ENCODE measurements around the gene LAG3. TPM values are rescaled to one million over a fixed set of nuclear protein-coding genes. Genes with fewer than 3 reads are reported as not detected.

LAG3 gene
- total RNA-seq, 1 experiment from 2014 or later: 3.3 TPM

- TF ChIP-seq ZBTB33 (IDR thresholded peaks at IDR 0.05; ENCODE audit: extremely low read depth, insufficient replicate concordance, low read length): no peak
- no peak for TF ChIP-seq TCF7L2 (IDR thresholded peaks at IDR 0.05; ENCODE audit: borderline replicate concordance, extremely low read depth, insufficient read depth, insufficient read length)
- no peak for TF ChIP-seq CEBPB (IDR thresholded peaks at IDR 0.05; ENCODE audit: low read depth)
- TF ChIP-seq YY1 (IDR thresholded peaks at IDR 0.05; ENCODE audit: extremely low read depth, insufficient replicate concordance, low read depth, low read length): no peak
- TF ChIP-seq EZH2 (IDR thresholded peaks at IDR 0.05): no peak
- no peak for TF ChIP-seq ZNF274 (IDR thresholded peaks at IDR 0.05; ENCODE audit: low read depth, low read length)
- TF ChIP-seq SP1 (IDR thresholded peaks at IDR 0.05; ENCODE audit: low read depth): no peak
These were observed 41.0 kb downstream of the LAG3 start (continued) for GRCh38 chr12:6813363-6813762.

GRCh38 chr12:6816598-6816997 is 44.3 kb downstream of the LAG3 start:
- TF ChIP-seq RAD21 (IDR thresholded peaks at IDR 0.05; ENCODE audit: low read depth) (no peak), CEBPB (IDR thresholded peaks at IDR 0.05; ENCODE audit: low read depth) (no peak), JUND (IDR thresholded peaks at IDR 0.05) (no peak), POLR2A (IDR thresholded peaks at IDR 0.05; ENCODE audit: borderline replicate concordance, extremely low read depth, insufficient read depth, insufficient read length) (no peak), ELF1 (IDR thresholded peaks at IDR 0.05; ENCODE audit: borderline replicate concordance, low read depth) (no peak), EZH2phosphoT487 (IDR thresholded peaks at IDR 0.05; ENCODE audit: borderline replicate concordance) (no peak), ATF3 (IDR thresholded peaks at IDR 0.05) (no peak), EZH2 (IDR thresholded peaks at IDR 0.05) (no peak), ZFX (IDR thresholded peaks at IDR 0.05) (no peak), SP1 (IDR thresholded peaks at IDR 0.05; ENCODE audit: low read depth) (no peak), TCF7L2 (IDR thresholded peaks at IDR 0.05; ENCODE audit: borderline replicate concordance, extremely low read depth, insufficient read depth, insufficient read length) (no peak), EGR1 (IDR thresholded peaks at IDR 0.05; ENCODE audit: low read depth) (no peak), CTCF (IDR thresholded peaks at IDR 0.05 in 2 of 3, conservative IDR thresholded peaks at IDR 0.05 in 1 of 3; ENCODE audit: borderline replicate concordance in 1 of 3, insufficient read depth in 1 of 3, low read depth in 2 of 3, low read length in 2 of 3) (no peak), SIN3A (IDR thresholded peaks at IDR 0.05; ENCODE audit: low read depth) (no peak)
- DNase-seq (ENCODE audit: low read depth, low spot score) (no peak), ATAC-seq (no peak)
- Histone ChIP-seq H2AFZ (ENCODE audit: low read depth, low read length, poor library complexity, severe bottlenecking) (no peak overlapping the region), H3K27ac (ENCODE audit: low read depth, low read length) (no peak overlapping the region), H3K4me3 (replicated peaks in 1 of 2; ENCODE audit: low read depth in 1 of 2, low read length in 2 of 2) (no peak overlapping the region), H3K4me2 (ENCODE audit: low read length) (no peak overlapping the region), H3K27me3 (ENCODE audit: insufficient read depth, low read length) (no peaks in the 10 kb centered on the region), H3K79me2 (ENCODE audit: insufficient read depth, low read length) (no peaks in the 10 kb centered on the region), H3K9me3 (ENCODE audit: control insufficient read depth in 1 of 2, insufficient read depth in 1 of 2, low read depth in 1 of 2, low read length in 2 of 2) (no peaks in the 10 kb centered on the region), H3K4me1 (ENCODE audit: control insufficient read depth in 1 of 2, insufficient read depth in 2 of 2, low read length in 2 of 2) (peaks cover 7 to 10% of the 10 kb centered on the region in 2 experiments), H3K9ac (ENCODE audit: low read length) (no peak overlapping the region), H3K9me2 (ENCODE audit: insufficient read depth) (no peaks in the 10 kb centered on the region), H4K20me1 (ENCODE audit: insufficient read depth) (no peaks in the 10 kb centered on the region), H3K36me3 (ENCODE audit: control insufficient read depth in 1 of 2, insufficient read depth in 2 of 2, low read length in 2 of 2) (no peaks in the 10 kb centered on the region)
- ChIA-PET CTCF (no interaction called here), POLR2A (no interaction called here), RAD21 (ENCODE audit: low non-redundant PET in 1 of 2, low total read pairs in 2 of 2, uncharacterized antibody in 2 of 2, unreplicated experiment in 2 of 2) (no interaction called here)
- intact Hi-C loops (cut with micrococcal nuclease): no loop called here
- no TSS peak for BruUV-seq (replicated peaks)

Data from HCT116 (cell line).